HG02870 (cell line): Measurements from ENCODE around the gene ADARB2.
"Not testable (repeated sequence)": the region's sequence is repeated elsewhere in the genome, so short reads cannot be mapped to it uniquely, and the experiment has no call there.

Experiments
- ATAC-seq: cut with Tn5 transposase; IDR thresholded peaks from one replicate; pipeline ENCODE4 v1.9.1; 2021; ENCODE audit warnings: mild to moderate bottlenecking, moderate library complexity; ENCODE audit not compliant: unreplicated experiment

ADARB2 gene

DNA sequence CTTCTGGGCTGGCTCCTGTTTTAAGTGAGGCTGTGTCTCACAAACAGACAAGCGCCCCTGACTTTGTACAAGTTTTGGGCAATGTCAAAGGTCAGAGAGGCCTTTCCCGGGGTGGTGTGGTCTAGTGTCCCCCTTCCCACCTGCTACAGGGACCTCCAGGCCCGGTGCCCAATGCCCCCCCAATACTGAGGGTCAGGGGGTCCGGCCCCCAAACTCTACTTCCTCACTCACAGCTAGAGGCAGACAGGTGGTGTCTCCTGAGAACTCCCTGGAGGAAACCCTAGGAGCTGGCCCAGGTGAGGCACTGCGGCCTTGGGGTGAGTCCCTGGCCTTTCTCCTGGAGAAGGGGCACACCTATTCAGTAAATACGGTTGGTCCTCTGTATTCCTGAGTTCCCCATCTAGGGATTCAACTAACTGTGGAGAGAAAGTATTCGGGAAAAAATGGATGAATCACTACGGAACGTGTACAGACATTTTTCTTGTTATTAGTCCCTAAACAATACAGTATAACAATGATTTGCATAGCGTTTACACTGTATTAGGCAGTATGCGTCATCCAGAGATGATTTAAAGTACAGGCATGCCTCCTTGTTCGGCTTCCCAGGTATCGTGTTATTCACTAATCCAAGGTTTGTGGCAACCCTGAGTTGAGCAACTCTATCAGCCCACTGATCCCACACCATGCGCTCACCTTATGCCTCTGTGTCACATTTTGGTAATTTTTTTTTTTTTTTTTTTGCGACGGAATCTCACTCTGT lies 373.0 kb downstream of the ADARB2 start:
- ATAC-seq: no peak

DNA sequence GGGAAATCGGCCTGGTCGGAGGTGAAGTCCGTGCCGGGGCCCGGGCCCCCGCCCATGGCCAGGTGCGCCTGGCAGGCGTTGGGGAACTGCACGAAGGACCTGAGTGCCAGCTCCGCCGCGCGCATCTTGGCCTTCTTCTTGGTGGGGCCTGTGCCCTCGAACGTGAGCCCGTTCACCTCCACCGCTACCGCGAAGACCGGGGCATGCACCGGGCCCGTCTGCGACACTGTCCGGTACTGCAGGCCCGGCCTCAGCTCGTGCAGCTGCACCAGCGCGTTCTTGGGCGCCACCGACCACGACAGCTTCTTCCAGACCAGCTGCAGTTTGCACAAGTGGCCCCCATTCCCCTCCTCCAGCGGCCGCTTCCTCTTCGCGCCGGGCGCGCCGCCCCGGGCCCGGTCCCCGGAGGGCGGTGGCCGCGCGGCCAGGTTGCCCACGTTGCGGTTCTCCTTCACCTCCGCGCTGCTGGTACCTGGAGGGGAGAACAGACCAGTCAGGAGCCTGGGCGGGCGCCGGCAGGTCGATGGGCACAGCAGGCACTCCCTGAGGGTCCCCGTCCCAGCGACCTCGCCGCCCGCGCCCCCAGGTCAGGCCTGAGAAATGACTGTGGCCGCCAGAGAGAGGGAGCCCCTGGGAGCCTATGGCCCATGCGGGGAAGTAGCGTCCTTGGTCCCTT lies 373.7 kb downstream of the ADARB2 start:
- ATAC-seq: no peak

DNA sequence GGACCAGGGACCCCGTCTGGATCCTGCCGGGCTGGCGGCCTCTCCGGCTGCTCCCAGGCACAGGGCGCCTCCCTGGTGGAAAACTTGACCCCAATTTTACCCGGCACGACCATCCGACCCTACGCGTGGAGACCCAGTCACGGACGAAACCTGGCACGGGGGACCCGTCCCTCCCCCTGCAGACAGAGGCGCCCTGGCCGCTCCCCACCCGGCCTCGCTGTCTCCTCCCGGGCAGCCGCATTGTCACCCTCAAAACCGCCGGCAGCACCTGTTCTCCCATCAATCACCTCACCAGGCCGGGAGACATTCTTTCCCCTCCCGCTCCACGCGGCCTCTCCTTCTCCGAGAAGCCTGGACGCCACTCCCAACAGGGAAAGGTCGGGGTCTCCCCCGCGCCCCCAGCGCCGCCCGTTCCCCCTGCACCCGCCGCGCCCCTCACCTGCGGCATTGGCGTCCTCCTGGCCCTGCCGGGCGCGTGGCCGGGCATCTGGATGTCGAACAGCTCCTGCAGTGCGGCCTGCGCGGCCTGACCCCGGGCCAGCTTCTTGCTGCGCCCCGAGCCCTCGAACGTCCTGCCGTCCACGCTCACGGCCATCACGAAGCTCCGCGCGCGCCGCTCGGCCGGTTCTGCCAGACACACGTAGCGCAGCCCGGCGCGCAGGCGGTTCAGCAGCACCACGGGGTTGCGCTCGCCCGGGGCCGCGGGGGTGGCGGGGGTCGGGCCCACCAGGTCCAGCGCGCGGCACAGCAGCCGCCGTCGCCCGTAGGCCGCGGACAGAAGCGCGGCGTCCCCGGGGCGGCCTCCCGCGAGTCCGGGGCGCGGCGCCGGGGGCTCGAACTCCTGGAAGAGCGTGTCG lies 374.5 kb downstream of the ADARB2 start:
- ATAC-seq: no peak

DNA sequence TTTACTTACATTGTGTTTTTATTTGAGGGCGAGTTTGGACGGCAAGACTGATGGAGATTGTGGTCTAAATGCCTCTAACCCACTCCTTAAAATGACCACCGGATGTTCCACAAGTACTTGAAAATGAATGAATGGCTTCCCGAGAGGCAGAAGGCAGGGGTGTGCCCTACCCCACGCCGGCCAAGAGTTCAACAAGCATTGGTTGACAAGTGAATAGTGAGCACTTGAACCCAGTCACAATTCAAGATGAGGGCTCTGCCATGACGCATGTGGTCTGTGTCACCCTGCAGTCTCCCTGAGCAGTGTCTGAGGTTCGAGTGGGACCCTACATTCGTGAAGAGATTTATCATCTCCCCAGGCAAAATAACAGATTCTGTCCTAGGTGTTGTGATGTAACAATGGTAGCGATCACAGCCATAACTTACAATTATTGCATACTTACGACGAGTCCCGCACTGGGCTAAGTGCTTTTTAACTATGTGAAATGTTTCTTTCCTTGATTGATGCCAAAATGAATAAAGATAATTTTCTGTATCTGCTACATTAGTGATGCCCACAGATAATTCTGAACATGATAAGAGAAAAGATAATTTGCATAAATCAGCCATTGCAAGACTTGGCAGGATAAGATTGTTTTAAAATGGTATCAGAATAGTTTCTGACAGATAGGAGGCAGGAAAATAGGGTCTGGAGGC lies 375.8 kb downstream of the ADARB2 start:
- ATAC-seq: no peak

DNA sequence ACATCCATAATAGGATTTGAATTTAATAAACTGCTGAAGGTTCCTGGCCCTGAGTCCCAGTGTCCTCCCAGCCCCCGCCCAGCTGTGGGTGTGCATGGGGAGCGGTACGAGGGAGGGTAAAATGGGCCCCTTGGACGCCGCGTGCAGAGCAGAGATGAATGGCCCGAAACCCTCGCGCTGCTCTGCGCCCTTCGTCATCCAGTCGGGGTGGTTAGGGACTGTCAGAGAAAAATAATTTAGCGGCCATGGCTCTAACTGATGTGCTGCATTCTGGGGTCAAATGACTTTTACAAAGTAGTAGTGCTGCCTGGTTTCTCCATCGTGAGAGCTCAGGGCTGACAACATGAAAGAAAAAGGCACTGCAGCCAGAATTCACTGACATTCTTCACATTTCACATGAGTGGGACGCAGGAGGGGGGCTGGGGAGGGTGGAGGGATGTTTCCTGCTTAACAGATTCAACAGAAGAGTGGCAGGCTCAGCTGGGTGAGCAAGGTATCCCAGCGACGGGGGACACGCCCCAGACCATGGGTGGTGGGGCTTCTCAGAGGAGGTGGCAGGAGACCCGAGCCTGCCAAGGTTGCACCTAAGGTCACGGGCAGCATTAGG lies 376.7 kb downstream of the ADARB2 start:
- no peak for ATAC-seq

DNA sequence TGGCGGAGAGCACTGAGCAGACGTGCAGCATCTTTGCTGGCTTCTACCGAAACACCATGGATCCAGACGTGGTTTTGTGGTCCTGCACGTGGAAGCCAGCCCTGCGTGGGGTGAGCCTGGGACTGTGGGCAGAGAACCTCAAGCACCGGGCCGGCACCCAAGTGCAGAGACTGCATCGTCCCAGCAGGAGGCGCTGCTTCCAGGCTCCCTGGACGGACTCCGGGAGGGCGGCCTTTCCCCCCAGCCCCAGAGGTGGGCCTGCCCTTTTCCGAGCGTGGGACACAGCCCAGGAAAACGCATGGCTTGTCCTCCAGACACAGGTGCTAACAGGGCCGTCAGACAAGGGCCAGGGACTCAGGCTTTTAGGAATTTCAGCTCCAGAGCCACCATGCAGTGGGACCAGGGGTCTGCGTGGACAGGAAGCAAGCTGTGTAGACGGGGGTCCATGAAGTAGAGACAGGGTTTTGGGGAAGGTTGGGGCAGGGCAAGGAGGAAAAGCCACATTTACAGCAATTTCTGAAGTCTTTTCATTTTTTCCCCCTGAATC lies 377.2 kb downstream of the ADARB2 start:
- ATAC-seq: no peak

DNA sequence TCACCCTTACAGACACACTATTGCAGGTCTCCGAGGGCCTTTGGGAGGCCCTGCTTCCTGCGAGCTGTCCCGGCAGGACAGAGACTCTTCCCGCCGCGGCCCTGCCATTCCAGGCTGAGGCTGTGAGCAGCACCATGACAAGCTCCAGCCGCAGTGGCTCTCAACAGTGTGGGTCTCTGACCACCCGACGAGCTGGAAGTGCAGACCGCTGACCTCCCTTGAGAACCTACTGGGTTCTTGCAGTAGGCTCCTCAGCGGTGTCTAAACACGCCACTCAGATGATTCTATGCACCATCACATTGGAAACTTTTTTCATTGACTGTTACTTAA lies 377.7 kb downstream of the ADARB2 start:
- no peak for ATAC-seq

DNA sequence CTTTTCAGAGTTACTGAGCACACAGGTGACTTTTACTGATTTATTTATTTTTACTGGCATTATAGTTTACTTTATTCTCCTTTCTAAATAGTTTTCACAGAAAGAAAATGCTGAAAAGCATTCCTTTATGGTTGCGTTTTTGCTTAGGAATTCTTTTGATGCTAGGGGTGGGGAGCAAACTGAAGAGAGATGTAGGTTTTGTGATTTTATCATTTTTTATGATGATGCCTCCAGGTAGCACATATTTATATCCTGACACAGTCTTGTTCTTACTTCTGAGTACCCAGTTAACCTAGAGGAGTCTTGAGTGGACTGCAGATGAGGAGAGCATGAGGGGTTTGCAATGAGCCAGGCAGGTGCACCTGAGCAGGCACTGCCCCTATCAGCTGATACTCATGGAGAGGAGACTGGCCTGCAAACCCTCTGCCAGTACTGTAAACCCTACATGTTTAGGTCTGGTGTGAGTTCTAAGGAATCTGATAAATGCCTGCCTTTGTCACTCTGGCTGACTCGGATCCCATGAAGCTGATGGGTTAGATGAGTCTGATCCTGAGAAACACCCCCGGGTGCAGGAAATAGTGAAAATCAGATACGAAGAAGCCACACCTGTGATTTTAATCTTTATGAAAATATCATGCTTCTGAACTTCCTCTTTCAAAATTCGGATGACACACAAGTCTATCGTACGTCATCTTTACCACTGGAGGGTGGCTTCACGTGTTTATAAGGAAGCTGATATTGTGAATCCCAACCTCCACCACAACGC lies 378.3 kb downstream of the ADARB2 start:
- ATAC-seq: no peak

DNA sequence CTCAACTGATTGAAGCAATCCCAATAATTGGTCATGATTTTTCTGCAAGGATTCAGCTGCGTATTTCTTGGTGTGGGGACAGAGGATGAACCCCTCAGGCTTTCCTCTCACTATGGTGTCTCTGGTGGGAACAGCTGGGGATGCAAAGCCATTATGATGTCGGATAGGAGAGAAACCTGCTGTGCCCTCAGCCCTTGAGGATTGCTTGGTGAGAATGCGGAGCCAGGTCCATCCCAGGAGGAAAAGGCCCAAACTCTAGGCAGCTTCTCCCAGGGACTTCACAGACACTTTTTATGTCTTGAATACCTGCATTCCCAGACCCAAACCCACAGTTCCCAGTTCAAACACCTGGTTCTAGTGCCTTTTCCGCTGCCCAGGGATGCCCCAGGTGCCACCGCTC lies 379.2 kb downstream of the ADARB2 start:
- ATAC-seq: no peak

DNA sequence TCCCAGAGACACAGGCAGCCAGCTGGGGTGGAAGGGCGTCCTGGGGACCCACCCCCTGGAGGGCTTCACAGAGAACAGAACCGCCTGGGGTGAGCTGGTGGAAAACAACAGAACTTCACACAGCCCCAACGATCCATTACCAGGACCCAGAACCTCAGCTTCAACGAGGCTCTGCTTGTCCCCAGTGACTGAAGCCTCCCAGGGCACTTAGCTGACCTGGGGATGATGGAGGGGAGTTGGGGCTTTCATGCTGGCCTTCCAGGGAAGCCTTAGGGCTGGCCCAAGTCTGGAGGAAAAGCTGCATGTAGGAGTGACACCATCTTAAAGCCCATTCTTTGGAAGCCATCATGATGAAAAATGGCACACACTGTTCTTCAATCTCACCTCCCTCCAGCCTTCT lies 381.0 kb downstream of the ADARB2 start:
- no peak for ATAC-seq

DNA sequence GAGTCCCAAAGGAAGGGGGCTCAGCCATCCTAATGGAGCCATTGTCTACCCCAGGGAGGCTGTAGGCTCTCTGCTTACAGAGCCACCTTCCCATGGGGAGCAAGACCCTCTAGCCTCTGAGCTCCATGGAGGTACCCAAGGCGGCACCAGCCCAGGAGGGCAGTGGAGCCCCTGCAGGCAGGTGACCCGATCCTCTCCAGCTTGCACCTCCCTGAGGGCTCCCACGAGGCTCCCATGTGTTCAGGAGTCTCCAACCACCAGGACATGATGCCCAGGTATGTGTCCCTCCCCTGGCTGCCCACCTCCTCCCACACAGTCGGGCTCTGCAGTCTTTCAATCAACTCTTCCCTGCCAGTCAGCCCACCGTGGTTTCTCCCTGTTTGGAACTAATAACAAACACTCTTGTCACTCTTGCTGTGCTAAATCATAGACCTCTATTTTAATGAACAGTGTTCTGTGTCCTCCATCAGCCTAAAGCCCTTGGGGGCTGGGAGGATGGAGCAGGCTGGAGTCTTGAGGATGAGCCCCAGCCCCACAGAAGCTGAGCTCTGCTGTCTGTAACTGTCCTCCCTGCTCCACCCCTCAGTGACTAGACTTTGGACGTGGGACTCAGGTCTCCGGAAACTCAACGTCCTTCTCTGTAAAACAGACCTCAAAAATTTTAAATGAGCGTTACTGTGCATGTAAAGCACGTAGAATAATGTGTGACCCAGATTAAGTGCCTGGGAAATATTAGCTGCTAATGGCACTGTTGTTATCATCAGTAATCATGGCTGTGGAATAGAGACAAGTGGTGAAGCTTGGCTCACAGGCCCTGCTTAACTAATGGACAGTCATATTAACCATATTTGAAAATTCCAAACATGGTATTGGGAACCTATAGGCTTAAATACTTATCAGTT lies 382.3 kb downstream of the ADARB2 start:
- ATAC-seq: no peak

DNA sequence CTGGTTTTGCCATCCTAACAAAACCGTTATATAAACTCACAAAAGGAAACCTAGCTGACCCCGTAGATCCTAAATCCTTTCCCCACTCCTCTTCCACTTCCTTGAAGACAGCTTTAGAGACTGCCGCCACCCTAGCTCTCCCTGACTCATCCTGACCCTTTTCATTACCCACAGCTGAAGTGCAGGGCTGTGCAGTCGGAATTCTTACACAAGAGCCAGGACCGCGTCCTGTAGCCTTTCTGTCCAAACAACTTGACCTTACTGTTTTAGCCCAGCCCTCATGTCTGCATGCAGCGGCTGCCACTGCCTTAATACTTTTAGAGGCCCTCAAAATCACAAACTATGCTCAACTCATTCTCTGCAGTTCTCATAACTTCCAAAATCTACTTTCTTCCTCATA lies 385.0 kb downstream of the ADARB2 start:
- ATAC-seq: not testable (repeated sequence)

DNA sequence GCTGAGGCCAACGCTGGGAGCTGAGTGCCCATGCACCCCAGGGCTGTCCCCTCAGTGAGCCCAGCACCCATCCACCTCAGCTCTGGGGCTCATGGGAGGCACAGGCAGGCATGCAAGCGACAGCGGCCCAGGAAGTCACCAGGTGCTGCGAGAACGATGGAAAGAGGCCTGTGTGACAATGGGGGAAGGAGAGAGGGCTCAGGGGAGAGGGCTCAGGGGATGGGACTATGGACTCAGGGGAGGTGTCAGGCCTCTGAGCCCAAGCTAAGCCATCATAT lies 388.6 kb downstream of the ADARB2 start:
- ATAC-seq: no peak

DNA sequence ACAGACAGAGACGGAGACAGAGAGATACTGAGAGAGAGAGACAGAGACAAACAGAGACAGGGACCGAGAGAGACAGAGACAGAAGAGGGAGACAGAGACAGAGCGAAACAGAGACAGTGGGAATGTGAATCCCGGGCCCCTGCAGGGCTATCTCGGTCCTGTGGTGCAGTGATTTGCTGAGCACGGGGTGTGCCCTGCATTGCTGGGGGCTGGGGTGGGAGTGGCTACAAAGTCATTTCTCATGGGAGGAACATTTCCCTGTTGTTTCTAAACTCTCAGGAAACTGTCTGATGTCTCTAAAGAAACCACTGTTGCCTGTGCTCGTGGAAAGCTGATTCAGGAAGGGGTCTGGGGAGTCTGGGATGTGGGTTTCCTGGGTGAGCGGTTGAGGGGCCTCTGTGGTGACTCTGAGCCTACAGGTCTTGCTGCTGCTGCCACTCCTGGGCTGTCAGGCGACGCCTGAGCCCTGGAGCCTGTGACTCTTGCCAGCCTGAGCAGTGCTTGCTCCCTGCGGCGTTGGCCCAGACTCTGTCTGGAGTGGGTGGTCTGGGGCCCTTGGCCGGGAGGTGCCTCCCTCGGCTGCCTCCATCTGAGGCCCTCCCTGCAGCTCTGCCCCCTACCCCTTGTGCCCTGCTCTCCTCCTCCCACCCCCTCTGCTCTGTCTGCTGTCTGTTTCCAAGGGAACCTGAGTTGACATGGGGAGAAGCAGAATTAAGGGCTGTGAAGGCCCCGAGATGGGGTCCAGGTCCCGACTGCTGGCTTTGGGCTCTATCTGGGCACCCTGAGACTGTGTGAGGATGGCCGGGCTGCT lies 389.2 kb downstream of the ADARB2 start:
- ATAC-seq: no peak

DNA sequence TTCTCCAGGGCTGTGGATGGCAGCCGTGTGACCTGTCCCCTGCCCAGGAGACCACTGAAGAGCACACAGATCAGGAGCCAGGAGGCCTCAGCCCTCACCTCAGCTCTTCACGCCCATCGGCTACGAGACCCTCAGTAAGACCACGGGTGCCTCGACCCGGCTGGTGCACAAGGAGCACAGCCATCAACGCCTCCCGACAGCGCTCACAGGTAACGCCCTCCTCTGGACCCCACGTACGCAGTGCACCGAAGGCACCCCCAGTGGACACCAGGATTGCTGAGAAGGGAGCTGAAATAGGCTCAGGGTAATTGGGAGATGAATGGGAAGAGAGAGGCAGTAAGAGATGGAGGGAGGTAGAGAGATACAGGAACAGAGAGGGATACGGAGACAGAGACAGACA lies 389.8 kb downstream of the ADARB2 start:
- ATAC-seq: no peak

DNA sequence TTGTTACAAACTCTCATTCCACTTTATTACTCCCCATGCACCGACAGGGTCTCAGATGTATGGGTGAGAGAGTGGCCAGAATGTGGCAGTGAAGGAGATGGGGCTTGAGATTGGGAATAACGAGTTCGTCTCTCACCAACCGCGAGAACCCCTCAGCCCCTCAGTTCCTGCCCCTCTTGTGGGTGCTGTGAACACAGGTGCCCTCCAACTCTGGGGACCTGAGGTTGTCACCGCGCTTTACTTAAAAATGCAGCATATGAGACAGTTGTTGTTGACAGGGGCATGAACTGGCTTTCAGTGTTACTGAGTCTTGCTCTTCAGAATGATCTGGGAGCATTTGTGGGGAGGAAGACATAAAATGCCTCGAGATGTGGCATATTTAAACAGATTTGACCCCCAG lies 391.1 kb downstream of the ADARB2 start:
- no peak for ATAC-seq

DNA sequence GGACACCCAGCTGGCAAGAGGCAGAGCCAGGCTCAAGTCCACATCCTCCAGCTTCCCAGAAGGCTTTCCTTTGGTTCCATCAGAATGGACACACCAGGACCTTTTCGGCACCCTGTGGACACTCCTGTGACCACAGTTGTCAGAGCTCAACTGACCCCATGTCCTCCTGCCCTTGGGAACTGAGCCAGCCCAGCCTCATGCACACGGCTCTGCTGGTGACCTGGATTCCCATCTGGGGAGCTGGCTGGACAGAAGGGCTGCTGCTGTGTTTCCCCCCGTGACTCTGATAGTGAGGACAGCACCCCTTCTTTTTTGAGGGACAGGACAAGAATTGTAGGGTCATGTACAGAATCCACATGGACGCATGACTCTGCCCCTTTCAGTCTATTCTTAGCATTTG lies 392.0 kb downstream of the ADARB2 start:
- ATAC-seq: no peak

DNA sequence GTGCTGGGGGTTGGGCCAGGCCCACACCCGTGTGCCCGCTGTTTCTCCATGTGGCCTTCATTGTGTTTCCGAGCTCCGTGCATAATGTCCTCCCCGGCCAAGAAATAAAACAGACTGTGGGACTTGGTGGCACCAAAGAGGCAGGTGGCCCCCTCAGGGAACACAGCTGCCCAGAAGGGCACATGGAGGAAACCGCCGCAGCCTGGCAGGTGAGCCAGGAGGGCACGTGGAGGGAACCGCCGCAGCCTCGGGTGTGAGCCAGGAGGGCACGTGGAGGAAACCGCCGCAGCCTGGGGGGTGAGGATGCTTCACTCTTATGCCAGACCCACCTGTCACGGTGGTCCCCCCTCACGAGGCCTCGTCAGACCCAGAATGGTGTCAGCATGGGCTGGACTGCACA lies 392.5 kb downstream of the ADARB2 start:
- no peak for ATAC-seq
